NT2/D1 (cell line): ENCODE measurements around the gene APOA4.

ENCODE experiments used
- YY1 ChIP-seq: IDR thresholded peaks from 2 replicates; pipeline ENCODE4 v1.6.1; 2011; ENCODE audit not compliant: insufficient read length, insufficient read depth
- ZNF274 ChIP-seq: IDR thresholded peaks from 2 replicates; pipeline ENCODE4 v1.6.1; 2011; ENCODE audit warnings: mild to moderate bottlenecking, low read depth, low read length

DNA sequence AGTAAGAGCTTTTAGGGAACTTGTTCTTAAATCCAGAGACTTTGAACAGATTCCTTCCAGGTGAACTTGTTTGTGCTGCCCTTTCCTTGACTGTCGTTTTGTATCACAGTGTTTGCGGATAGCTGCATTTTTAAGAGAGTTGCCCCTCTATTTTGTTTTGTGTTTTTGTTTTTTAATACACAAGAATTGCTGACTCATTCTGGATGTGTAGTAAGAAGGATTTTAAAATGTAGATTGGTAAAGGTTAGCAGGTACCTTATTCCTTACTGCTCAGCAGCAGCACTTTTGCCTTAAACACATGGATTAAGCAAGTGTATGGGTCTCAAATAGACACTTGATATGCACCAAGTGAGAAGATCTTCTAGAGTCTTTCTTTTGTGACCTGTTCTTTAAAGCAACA is 22.5 kb downstream of the APOA4 start:
- no peak for TF ChIP-seq ZNF274
- no peak for TF ChIP-seq YY1
